ENCODE measurements around the gene CNOT6L. TPM values are rescaled to one million over a fixed set of nuclear protein-coding genes. Genes with fewer than 3 reads are reported as not detected.

The CNOT6L gene
- total RNA-seq, 1 experiment from 2014 or later: 14.5 TPM

DNA sequence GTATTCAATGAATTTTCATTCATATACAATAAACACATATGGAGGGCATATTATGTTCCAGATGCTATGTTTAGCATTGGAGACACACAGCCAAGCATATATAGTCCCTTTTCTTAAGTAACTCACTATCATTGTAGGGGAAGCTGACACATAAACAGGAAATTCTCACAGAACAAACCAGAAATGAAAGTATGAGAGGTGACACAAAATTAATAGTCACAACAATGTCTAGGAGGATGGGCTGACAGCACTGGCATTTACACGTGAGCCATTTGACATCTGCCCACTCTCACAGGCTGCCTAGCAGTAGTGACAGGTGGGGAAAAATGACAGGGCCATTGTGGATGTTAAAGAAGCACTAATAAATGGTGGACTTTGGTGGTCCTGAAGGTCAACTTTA is 2.6 kb upstream of the CNOT6L start:
- H3K4ac ChIP-seq (ENCODE audit: low read depth, low read length): no peak overlapping the region
- no peak overlapping the region for H2BK12ac ChIP-seq (ENCODE audit: insufficient read length, low read depth, low read length)
- no peak overlapping the region for H3K9ac ChIP-seq (ENCODE audit: extremely low read depth, insufficient read length, low read length)
- no peak overlapping the region for H2BK5ac ChIP-seq (ENCODE audit: insufficient read length, low read length)
- TF ChIP-seq, protein P1, sequence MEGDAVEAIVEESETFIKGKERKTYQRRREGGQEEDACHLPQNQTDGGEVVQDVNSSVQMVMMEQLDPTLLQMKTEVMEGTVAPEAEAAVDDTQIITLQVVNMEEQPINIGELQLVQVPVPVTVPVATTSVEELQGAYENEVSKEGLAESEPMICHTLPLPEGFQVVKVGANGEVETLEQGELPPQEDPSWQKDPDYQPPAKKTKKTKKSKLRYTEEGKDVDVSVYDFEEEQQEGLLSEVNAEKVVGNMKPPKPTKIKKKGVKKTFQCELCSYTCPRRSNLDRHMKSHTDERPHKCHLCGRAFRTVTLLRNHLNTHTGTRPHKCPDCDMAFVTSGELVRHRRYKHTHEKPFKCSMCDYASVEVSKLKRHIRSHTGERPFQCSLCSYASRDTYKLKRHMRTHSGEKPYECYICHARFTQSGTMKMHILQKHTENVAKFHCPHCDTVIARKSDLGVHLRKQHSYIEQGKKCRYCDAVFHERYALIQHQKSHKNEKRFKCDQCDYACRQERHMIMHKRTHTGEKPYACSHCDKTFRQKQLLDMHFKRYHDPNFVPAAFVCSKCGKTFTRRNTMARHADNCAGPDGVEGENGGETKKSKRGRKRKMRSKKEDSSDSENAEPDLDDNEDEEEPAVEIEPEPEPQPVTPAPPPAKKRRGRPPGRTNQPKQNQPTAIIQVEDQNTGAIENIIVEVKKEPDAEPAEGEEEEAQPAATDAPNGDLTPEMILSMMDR (conservative IDR thresholded peaks at IDR 0.05): no peak
- no peak overlapping the region for H2BK120ac ChIP-seq (ENCODE audit: low read depth, low read length, poor library complexity, severe bottlenecking)
- H2AK5ac ChIP-seq (ENCODE audit: insufficient read length, low read length): no peak overlapping the region
- no peak overlapping the region for H4K91ac ChIP-seq (ENCODE audit: insufficient read length, low read depth, low read length)
- Mint-ChIP-seq H3K27ac (no peak overlapping the region), H3K36me3 (ENCODE audit: insufficient read depth in 1 of 3, low read depth in 3 of 3) (no peaks in the 10 kb centered on the region; a peak in 1 of 7 replicates), H3K4me3 (no peak overlapping the region), H3K9me3 (peaks cover 0 to 3% of the 10 kb centered on the region in 2 experiments; a peak in 3 of 5 replicates), H3K27me3 (ENCODE audit: low read depth) (peaks cover 9% of the 10 kb centered on the region; the same call in 1 of the 2 replicates), H3K4me1 (peaks cover 14 to 17% of the 10 kb centered on the region in 2 experiments)
- no peak overlapping the region for H3K18ac ChIP-seq (ENCODE audit: insufficient read length, low read depth, low read length)
- H3K23ac ChIP-seq (ENCODE audit: insufficient read length, low read depth, low read length): no peak overlapping the region
- no peaks in the 10 kb centered on the region; the same call in 1 of the 2 replicates for H3K4me1 ChIP-seq (ENCODE audit: insufficient read depth, low read length)
- no peak overlapping the region for H4K8ac ChIP-seq (replicated peaks; ENCODE audit: insufficient read length, low read depth, low read length)
- H3K56ac ChIP-seq (ENCODE audit: insufficient read length, low read depth, low read length): no peak overlapping the region
- no peak overlapping the region for H3K4me2 ChIP-seq (ENCODE audit: insufficient read depth, insufficient read length, low read length)
- H3K79me1 ChIP-seq (ENCODE audit: insufficient read depth, low read depth, low read length, poor library complexity, severe bottlenecking): no peaks in the 10 kb centered on the region
- no peak overlapping the region for H4K5ac ChIP-seq (ENCODE audit: insufficient read length, low read depth, low read length)
- no peaks in the 10 kb centered on the region for H4K20me1 ChIP-seq (ENCODE audit: control insufficient read depth, insufficient read depth, insufficient read length)
- H3K9me3 ChIP-seq (ENCODE audit: control insufficient read depth, low read depth, low read length): no peaks in the 10 kb centered on the region
- peaks cover 8% of the 10 kb centered on the region for H3K23me2 ChIP-seq (ENCODE audit: insufficient read length, low read depth, low read length, poor library complexity, severe bottlenecking)
- DNase-seq: no peak
- H2BK20ac ChIP-seq (ENCODE audit: low read depth, low read length, poor library complexity, severe bottlenecking): no peak overlapping the region
- H2BK15ac ChIP-seq (ENCODE audit: low read depth, low read length): no peak overlapping the region
- WGBS (ENCODE audit: extremely low coverage, insufficient read length, low lambda C conversion rate): no CpG with 5 or more reads among the region's 1 CpG
- H3K27me3 ChIP-seq (ENCODE audit: insufficient read depth, low read length): no peaks in the 10 kb centered on the region
- H3K79me2 ChIP-seq (ENCODE audit: insufficient read depth, low read length): no peaks in the 10 kb centered on the region; the same call in 1 of the 2 replicates
- no peak overlapping the region for H3T11ph ChIP-seq (ENCODE audit: low read length)
- H3K27ac ChIP-seq (ENCODE audit: insufficient read length, low read depth, low read length): no peak overlapping the region
- H2AFZ ChIP-seq (ENCODE audit: low read length): no peak overlapping the region
- no peak overlapping the region for H3K14ac ChIP-seq (ENCODE audit: insufficient read depth, low read length)

All from H9 (cell line).